Epithelial cell of umbilical artery (primary cell): Measurements from ENCODE around the gene CLEC4A. TPM values are rescaled to one million over a fixed set of nuclear protein-coding genes. Genes with fewer than 3 reads are reported as not detected.

ENCODE experiments used
- total RNA-seq: library from RNA; depleted of rRNA; stranded (reverse); fragments of >200 nt; gene quantifications from 2 replicates; pipeline ENCODE4 v1.2.3, GENCODE V29; 2014

The CLEC4A gene
- total RNA-seq: not detected in 2 replicates

GRCh38 chr12:8123124-8123912 is at the start of gene CLEC4A:
Gene CLEC4A, plus strand, starts transcription at chr12:8123617. Its CDS starts 262 bp downstream, at chr12:8123879.

GRCh38 chr12:8156845-8157244 is 33.4 kb downstream of the CLEC4A start, which contains the start of gene ZNF705A:
Gene ZNF705A, plus strand, starts transcription at chr12:8157015. Its CDS starts 15,611 bp downstream, at chr12:8172626.

Other genes with a start within 250 kb of the CLEC4A start
- 36.1 and 45.3 TPM in 2 replicates for gene SLC2A3, start 187.4 kb upstream of the CLEC4A start, total RNA-seq
- gene FOXJ2, start 90.9 kb upstream of the CLEC4A start, total RNA-seq: 3.2 and 3.3 TPM in 2 replicates
- gene C3AR1, start 57.3 kb upstream of the CLEC4A start, total RNA-seq: under 0.01 and 0.15 TPM in 2 replicates
- 47.0 and 50.3 TPM in 2 replicates for gene NECAP1, start 41.3 kb upstream of the CLEC4A start, total RNA-seq
- gene ZNF705A, start 33.4 kb downstream of the CLEC4A start, total RNA-seq: not detected in 2 replicates
- 0.15 TPM in 1 of 2 replicates, not detected in the other for gene FAM90A1, start 104.0 kb downstream of the CLEC4A start, total RNA-seq